ENCODE data around the gene NRTN.
A peak's percentile ranks its signal among the peaks of the same experiment; 100 is the strongest.
"Not testable (repeated sequence)": the region's sequence is repeated elsewhere in the genome, so short reads cannot be mapped to it uniquely, and the experiment has no call there.

NRTN gene

DNA sequence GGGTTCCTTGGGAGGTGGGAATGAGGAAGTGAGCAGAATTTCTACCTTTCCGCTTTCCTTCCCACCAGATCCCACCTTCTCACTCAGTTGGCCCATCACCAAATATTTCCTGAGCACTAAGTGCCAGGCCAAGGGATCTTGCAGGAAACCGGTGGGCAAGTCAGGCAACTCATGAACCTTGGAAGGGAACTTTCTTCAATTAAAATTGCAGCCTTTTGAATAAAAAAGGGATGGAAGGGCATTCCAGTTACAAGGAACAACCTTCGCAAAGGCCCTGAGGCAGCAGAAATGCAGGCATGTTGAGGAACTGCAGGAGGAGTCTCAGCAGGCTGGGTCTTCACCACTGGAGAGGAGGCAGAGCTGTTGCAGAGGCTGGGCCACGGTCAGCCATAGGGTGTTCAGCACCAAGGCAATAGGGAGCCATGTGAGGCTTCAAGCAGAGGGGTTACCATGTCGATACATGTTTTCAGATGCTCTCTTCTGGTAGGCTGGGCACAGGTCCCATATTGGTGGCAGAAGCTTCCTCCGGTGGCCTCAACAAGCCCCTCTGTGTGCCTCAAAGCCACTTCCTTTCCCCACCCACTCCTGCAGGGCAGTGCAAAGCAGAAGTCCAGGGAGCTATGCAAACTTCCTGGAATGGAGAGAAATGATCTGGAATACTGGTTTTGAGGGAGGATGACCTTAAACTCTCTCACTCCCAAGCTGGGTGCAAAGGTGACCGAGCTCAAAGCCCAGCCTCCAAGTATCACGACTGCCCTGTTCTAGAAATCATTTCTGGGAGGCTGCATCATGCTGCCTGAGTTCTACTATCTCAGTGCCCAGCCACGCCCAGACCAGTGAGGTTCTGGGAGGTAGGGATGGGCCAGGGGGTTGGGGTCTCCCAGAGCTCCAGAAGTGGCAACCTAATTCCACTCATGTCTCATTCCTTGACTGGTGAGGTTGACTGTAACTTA is 34.5 kb downstream of the NRTN start, which contains the start of gene FUT6:
FUT6 (minus strand) TSS at position 638 of the 953 bp plus-strand sequence. CDS start 7,135 bp downstream, outside the sequence.
- POLR2A ChIA-PET (ENCODE audit: low non-redundant PET) = interaction anchor here (0.5 to 0.7 kb wide), 3 partner anchors 14 to 51 kb away, joined by 3 to 5 read pairs (median 4); no protein-coding TSS in a partner anchor
- no peak within 1 kb of the TSS for H3K27ac ChIP-seq
- CTCF ChIA-PET = interaction anchor here (0.6 to 1.2 kb wide), 2 partner anchors 25 to 35 kb away, joined by 3 to 4 read pairs; no protein-coding TSS in a partner anchor
- no peak for DNase-seq (ENCODE audit: low spot score)
- TF ChIP-seq, protein P1, sequence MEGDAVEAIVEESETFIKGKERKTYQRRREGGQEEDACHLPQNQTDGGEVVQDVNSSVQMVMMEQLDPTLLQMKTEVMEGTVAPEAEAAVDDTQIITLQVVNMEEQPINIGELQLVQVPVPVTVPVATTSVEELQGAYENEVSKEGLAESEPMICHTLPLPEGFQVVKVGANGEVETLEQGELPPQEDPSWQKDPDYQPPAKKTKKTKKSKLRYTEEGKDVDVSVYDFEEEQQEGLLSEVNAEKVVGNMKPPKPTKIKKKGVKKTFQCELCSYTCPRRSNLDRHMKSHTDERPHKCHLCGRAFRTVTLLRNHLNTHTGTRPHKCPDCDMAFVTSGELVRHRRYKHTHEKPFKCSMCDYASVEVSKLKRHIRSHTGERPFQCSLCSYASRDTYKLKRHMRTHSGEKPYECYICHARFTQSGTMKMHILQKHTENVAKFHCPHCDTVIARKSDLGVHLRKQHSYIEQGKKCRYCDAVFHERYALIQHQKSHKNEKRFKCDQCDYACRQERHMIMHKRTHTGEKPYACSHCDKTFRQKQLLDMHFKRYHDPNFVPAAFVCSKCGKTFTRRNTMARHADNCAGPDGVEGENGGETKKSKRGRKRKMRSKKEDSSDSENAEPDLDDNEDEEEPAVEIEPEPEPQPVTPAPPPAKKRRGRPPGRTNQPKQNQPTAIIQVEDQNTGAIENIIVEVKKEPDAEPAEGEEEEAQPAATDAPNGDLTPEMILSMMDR (conservative IDR thresholded peaks at IDR 0.05; ENCODE audit: low read depth) = no peak

DNA sequence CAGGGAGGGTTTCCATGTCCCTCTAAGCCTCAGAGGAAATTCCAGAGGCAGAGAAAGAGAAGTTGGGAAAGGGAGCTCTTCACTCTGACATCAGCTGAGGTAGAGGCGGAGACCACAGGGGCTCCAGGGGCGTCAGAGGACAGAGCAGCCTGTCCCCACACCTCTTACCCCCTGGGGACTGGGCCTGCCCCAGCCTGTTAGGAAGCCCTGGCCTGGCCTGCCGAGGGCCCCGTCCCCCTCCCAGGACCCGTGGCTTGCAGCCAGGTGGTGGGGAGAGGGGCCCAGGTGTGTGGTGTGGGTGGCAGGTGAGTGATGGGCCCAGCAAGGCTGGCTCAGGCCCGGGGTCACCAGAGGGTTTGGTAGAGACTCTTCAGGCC is 36.9 kb downstream of the NRTN start:
- CTCF ChIA-PET = interaction anchor here (0.7 kb wide), 1 partner anchor 36 kb away, joined by 3 read pairs; no protein-coding TSS in a partner anchor
- DNase-seq (ENCODE audit: low spot score) = not testable (repeated sequence)
- H3K27ac ChIP-seq = peak overlapping the region; percentile 16; the same call in 1 of the 2 replicates
- POLR2A ChIA-PET (ENCODE audit: low non-redundant PET) = interaction anchor here (2.2 kb wide), 1 partner anchor 13 kb away, joined by 12 read pairs; no protein-coding TSS in a partner anchor

DNA sequence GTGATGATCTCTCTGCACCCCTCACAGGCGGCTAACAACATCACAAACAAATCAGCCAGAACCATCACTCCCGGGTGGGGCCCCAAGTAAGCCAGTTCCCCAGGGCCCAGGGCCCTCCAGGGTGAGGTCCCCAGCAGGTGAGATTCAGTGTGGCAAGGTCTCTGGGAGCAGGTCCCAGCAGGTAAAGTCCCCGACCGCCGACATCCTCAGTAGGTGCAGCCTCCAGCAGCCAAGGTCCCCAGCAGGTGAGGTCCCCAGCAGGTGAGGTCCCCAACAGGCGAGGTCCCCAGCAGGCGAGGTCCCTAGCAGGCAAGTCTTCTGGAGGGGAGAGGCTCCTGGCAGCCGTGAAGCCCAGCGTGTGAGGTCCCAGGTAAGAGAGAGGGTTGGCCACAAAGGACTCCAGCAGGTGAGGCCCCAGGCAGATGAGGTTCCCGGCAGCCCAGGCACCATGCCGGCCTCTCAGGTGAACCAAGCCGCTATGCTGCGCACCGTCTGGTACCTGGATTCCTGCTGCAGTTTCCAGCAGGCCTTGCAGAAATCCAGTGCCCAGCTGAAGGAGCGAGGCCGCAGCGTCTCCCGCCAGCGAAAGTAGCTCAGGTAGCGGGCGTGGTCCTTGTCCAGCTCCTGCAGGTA is 38.5 kb downstream of the NRTN start:
- CTCF ChIA-PET = no interaction called here

DNA sequence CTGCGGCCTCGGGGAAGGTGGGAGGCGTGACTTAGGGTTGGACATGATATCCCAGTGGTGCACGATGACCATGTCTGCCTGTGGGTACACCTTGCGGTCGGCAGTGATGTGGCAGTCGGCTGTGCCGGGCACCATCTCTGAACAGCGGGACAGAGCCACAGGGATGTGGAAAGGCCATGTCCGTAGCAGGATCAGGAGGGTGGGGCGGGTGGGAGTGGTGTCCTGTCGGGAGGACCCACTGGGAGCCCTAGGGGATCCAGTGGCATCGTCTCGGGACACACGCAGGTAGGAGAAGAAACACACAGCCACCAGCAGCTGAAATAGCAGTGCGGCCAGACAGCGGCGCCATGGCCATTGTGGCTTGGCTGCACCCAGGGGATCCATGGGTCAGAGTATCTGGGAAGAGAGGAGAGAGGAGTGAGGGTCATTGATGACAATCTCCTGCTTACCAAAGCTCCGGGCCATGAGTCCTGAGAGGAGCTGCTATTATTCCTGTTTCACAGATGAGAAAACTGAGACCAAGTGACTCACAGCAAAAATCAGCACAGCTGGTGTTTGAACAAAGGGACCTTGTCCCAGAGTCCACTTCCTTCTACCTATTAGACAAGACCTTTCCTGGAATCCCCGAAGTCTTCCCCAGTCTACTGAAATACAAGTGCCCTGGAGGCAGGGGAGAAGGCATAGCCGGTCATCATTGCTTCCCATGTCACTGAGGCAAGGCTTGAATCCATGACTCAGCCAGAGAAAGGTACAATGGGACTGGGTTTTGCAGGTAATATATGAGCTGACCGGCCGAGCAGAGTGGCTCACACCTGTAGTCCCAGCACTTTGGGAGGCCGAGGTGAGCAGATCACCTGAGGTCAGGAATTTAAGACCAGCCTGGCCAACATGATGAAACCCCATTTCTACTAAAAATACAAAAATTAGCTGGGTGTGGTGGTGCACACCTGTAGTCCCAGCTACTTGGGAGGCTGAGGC is 39.9 kb downstream of the NRTN start:
- POLR2A ChIA-PET (ENCODE audit: low non-redundant PET) = interaction anchor here (0.5 kb wide), 1 partner anchor 60 kb away, joined by 4 read pairs; no protein-coding TSS in a partner anchor
- no peak overlapping the region for H3K27ac ChIP-seq
- DNase-seq (ENCODE audit: low spot score) = no peak
- TF ChIP-seq, protein P1 (conservative IDR thresholded peaks at IDR 0.05; ENCODE audit: low read depth) = no peak
- CTCF ChIA-PET = interaction anchor here (0.8 kb wide), 1 partner anchor 18 kb away, joined by 4 read pairs; no protein-coding TSS in a partner anchor

More for the DNA sequence above, 38.5 kb downstream of the NRTN start:
- TF ChIP-seq, protein P1 (conservative IDR thresholded peaks at IDR 0.05; ENCODE audit: low read depth) = no peak
- DNase-seq (ENCODE audit: low spot score) = no peak
- H3K27ac ChIP-seq = no peak overlapping the region
- POLR2A ChIA-PET (ENCODE audit: low non-redundant PET) = no interaction called here

DNA sequence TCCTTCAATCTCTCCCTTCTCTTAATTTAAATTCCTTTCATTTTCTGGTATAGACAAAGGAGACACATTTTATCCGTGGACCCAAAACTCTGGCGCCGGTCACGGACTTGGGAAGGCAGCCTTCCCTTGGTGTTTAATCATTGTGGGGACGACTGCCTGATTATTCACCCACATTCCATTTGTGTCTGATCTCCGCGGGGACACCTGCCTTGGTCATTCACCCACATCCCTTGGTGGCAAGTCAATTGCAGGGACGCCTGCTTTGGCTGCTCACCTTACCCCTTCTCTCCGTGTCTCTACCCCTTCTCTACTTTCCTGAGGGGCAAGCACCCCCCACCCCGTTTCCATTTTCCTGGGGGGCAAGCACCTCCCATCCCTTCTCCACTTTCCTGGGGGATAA is 43.0 kb downstream of the NRTN start:
- H3K27ac ChIP-seq; CTCF ChIA-PET; DNase-seq (ENCODE audit: low spot score); POLR2A ChIA-PET (ENCODE audit: low non-redundant PET): not testable (repeated sequence)

DNA sequence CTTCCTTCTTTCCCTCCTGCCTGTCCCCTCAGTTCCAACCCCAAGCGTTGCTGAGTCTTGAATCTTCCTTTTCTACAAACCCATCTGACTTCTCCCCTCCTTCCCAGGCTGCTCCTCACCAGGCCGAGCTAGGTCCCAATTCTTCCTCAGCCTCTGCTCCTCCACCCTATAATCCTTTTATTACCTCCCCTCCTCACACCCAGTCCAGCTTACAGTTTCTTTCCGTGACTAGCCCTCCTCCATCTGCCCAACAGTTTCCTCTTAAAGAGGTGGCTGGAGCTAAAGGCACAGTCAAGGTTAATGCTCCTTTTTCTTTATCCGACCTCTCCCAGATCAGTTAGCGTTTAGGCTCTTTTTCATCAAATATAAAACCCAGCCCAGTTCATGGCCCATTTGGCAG is 43.8 kb downstream of the NRTN start:
- POLR2A ChIA-PET (ENCODE audit: low non-redundant PET); H3K27ac ChIP-seq; CTCF ChIA-PET; DNase-seq (ENCODE audit: low spot score): not testable (repeated sequence)

DNA sequence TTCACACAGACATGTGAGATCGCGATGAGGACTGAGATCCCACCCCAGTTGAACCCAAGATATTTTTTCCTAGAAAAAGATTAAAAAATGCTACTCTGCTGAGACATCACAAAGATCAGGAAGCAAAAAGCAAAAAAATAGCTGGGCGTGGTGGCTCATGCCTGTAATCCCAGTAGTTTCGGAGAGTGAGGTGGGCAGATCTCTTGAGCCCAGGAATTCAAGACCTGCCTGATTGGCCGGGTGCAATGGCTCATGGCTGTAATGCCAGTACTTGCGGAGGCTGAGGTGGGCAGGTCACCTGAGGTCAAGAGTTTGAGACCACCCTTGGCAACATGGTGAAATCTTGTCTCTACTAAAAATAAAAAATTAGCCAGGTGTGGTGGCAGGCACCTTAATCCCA is 45.3 kb downstream of the NRTN start:
- TF ChIP-seq, protein P1 (conservative IDR thresholded peaks at IDR 0.05; ENCODE audit: low read depth) = no peak
- no peak overlapping the region for H3K27ac ChIP-seq
- DNase-seq (ENCODE audit: low spot score) = no peak
- CTCF ChIA-PET = interaction anchor here (0.6 kb wide), 1 partner anchor 45 kb away, joined by 4 read pairs; no protein-coding TSS in a partner anchor
- POLR2A ChIA-PET (ENCODE audit: low non-redundant PET) = no interaction called here

All from RWPE1 (cell line).